ENCODE data around the gene PIANP. TPM values are rescaled to one million over a fixed set of nuclear protein-coding genes. Genes with fewer than 3 reads are reported as not detected.
A peak's percentile ranks its signal among the peaks of the same experiment; 100 is the strongest.
"Not testable (repeated sequence)": the region's sequence is repeated elsewhere in the genome, so short reads cannot be mapped to it uniquely, and the experiment has no call there.

Gene PIANP
- not detected for total RNA-seq

GRCh38 chr12:6700646-6701051 lies at the start of gene PIANP:
Gene PIANP, minus strand, starts transcription at chr12:6700815. Its CDS starts 2,754 bp downstream, at chr12:6698061.
- Histone ChIP-seq H3K4me1 (peaks cover 0 to 18% of the 10 kb centered on the region in 2 donors), H3K27me3 (peaks cover 11 to 28% of the 10 kb centered on the region in 2 donors), H3K36me3 (no peaks in the 10 kb centered on the region), H3K4me3 (peak within 1 kb of the TSS; percentile 39 to 53), H3K27ac (no peak within 1 kb of the TSS), H3K9me3 (no peaks in the 10 kb centered on the region)
- no peak for TF ChIP-seq CTCF (IDR thresholded peaks at IDR 0.05)
- DNase-seq (ENCODE audit: low spot score) = no peak

GRCh38 chr12:6748761-6749160 lies 48.1 kb upstream of the PIANP start:
- Histone ChIP-seq H3K9me3 (no peaks in the 10 kb centered on the region), H3K27me3 (no peaks in the 10 kb centered on the region), H3K36me3 (peaks cover 47% of the 10 kb centered on the region), H3K4me1 (peaks cover 0 to 11% of the 10 kb centered on the region in 2 donors), H3K27ac (no peak overlapping the region), H3K4me3 (no peak overlapping the region)
- DNase-seq (ENCODE audit: low spot score) = no peak
- TF ChIP-seq CTCF (IDR thresholded peaks at IDR 0.05) = no peak

GRCh38 chr12:6747216-6747615 lies 46.6 kb upstream of the PIANP start:
- Histone ChIP-seq H3K36me3 (peaks cover 47% of the 10 kb centered on the region), H3K4me3 (no peak overlapping the region), H3K4me1 (peaks cover 0 to 7% of the 10 kb centered on the region in 2 donors), H3K27me3 (no peaks in the 10 kb centered on the region), H3K9me3 (no peaks in the 10 kb centered on the region), H3K27ac (no peak overlapping the region)
- no peak for DNase-seq (ENCODE audit: low spot score)
- no peak for TF ChIP-seq CTCF (IDR thresholded peaks at IDR 0.05)

- no peak for DNase-seq (ENCODE audit: low spot score)
- no peaks in the 10 kb centered on the region for H3K27me3 ChIP-seq
- no peak overlapping the region for H3K4me3 ChIP-seq
- no peaks in the 10 kb centered on the region for H3K4me1 ChIP-seq
- no peaks in the 10 kb centered on the region for H3K9me3 ChIP-seq
- peaks cover 40% of the 10 kb centered on the region for H3K36me3 ChIP-seq
- no peak for TF ChIP-seq CTCF (IDR thresholded peaks at IDR 0.05)
- H3K27ac ChIP-seq = peak overlapping the region in 1 of 2 donors; percentile 31
Measured at GRCh38 chr12:6745741-6746525, 45.3 kb upstream of the PIANP start.

- H3K4me3 ChIP-seq; H3K27ac ChIP-seq; DNase-seq (ENCODE audit: low spot score); H3K9me3 ChIP-seq; H3K4me1 ChIP-seq; H3K27me3 ChIP-seq: not testable (repeated sequence)
- H3K36me3 ChIP-seq = peaks cover 14% of the 10 kb centered on the region
Measured at GRCh38 chr12:6743300-6743699, 42.7 kb upstream of the PIANP start.

GRCh38 chr12:6742834-6743233 lies 42.2 kb upstream of the PIANP start:
- DNase-seq (ENCODE audit: low spot score) = no peak
- Histone ChIP-seq H3K4me1 (no peaks in the 10 kb centered on the region), H3K27me3 (no peaks in the 10 kb centered on the region), H3K27ac (no peak overlapping the region), H3K4me3 (no peak overlapping the region), H3K36me3 (peaks cover 9% of the 10 kb centered on the region), H3K9me3 (no peaks in the 10 kb centered on the region)
- no peak for TF ChIP-seq CTCF (IDR thresholded peaks at IDR 0.05)

GRCh38 chr12:6742080-6742479 lies 41.5 kb upstream of the PIANP start:
- H3K27me3 ChIP-seq; H3K9me3 ChIP-seq; H3K36me3 ChIP-seq; H3K27ac ChIP-seq; H3K4me3 ChIP-seq; H3K4me1 ChIP-seq; DNase-seq (ENCODE audit: low spot score): not testable (repeated sequence)

Measured in right atrium auricular region (tissue), 2 donors.